NCI-H2081 treated with DMSO at 0.1 percent for 48 hours (cell line): Measurements from ENCODE around the gene SPATA46.
"Not testable (repeated sequence)": the region's sequence is repeated elsewhere in the genome, so short reads cannot be mapped to it uniquely, and the experiment has no call there.

Experiments used
- DNase-seq: peaks from one replicate; lab custom pipeline; 2025; lab: John Stamatoyannopoulos, UW

The SPATA46 gene, protein sequence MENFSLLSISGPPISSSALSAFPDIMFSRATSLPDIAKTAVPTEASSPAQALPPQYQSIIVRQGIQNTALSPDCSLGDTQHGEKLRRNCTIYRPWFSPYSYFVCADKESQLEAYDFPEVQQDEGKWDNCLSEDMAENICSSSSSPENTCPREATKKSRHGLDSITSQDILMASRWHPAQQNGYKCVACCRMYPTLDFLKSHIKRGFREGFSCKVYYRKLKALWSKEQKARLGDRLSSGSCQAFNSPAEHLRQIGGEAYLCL

DNA sequence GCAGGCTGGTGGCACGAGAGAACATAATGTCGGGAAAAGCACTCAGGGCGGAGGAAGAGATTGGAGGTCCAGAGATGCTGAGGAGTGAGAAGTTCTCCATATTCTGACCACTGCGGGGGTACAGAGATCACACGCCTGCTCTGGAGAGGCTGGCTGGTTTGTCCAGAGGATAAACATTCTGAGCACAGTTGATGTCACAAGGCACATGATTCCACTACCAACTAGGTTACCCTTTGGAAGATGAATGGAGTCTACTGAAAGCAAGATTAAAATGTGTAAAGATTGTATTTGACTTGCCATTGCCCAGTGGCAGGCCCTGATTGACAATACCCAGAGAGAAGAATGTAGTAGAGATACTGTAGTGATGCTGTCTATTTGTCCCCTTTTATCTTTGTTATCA is at the start of gene SPATA46:
Gene SPATA46 (minus strand): TSS at position 164 of the 400 bp plus-strand sequence. CDS start 64 bp downstream, at position 100.
- no peak for DNase-seq

DNA sequence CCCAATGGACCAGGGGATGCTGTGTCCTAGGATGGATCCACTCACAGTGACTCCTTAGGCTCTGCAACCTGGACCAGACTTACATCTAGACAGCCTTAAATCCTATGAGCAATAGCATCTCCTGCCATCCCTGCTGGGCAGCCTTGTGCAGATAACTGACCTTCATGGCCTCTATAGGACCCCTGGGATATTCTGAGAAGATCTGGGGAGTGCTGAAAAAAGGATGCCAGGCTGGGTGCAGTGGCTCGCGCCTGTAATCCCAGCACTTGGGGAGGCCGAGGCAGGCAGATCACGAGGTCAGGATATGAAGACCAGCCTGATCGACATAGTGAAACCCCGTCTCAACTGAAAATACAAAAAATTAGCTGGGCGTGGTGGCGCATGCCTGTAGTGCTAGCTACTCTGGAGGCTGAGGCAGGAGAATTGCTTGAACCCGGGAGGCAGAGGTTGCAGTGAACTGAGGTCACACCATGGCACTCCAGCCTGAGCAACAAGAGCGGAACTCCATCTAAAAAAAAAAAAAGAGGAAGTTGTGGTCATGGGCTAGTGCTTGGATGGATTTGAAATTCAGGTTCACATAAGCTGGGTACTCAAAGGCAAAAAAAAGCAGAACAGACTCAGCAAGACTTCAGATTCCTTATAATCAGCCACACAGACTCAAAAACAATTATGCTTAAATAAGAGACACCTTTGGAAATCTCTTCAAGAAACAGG is 46.2 kb upstream of the SPATA46 start:
- no peak for DNase-seq

DNA sequence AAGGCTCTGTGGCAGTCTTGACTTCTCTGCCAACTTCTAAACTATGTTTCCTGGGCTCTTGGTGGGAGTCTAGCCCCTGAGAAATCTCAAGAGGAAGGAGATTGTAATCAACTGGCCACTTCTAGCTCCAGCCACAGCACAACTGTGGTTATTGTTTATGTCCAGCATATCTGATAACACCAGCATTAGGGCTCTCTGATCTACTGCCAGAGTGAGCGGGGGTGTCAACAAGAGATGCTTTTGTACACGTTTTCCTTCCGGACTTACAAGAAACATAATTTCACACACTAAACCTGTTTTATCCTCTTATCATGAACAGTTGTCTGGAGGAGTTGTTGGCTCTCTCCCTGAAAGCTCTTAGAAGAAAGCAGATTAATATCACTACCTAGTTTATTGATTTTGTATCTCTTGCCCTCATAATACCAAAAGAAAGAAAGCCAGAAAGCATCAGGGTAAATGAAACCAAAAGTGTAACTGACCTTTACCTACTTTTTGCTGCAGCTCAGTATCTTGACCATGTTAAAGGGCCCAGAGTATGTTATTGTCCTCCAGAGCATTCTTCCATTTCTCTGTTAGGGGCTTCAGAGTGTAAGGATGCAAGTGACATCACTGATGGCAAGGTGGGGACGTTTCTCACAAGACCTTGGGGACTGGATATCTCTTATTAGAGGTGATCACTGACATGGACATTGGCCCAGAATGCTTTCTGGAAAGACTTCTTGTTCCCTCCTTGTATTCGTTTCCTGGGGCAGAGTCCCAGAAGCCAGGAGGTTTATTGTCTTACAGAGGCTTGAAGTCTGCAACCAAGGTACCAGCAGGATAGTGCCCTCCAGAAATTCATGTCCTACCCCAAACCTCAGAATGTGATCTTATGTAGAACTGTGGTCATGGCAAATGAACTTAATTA is 44.9 kb upstream of the SPATA46 start:
- no peak for DNase-seq

DNA sequence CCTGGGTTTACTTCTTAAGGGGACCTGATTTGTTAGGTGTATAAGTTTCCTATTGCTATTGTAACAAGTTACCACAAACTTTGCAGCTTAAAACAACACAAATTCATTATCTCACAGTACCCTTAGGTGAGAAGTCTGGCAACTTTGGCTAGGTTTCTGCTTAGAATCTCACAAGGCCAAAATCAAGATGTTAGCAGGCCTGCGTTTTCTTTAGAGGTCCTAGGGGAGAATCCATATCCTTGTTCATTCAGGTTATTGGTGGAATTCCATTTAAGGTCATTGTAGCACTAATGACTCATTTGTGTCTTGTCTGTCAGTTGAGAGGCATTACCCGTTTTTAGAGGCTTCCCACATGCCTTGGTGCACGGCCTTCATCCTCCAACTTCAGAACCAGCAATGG is 43.5 kb upstream of the SPATA46 start:
- no peak for DNase-seq

DNA sequence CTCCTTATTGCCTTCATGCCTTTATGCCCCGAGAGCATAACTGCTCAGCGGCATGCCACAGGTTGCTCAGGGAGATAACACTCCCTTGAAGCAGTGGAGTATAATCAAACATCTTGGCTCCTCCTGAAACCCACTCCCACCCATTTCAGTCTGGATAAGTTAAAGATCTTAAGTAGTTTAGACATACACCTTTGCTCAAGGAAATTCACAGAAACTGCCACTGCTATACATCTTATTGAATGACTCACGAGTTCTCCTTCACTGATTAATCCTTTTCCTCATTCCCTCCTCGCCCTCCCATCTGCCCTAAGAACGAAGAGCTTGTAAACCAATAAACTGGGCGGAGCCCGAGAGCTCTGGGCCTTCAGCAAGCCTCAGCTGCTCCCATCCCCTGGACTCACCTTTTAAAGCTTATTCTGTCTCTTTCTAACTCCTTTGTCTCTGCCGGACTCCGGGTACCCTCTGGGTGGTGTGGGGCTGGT is 42.8 kb upstream of the SPATA46 start:
- DNase-seq, result not testable (repeated sequence)

DNA sequence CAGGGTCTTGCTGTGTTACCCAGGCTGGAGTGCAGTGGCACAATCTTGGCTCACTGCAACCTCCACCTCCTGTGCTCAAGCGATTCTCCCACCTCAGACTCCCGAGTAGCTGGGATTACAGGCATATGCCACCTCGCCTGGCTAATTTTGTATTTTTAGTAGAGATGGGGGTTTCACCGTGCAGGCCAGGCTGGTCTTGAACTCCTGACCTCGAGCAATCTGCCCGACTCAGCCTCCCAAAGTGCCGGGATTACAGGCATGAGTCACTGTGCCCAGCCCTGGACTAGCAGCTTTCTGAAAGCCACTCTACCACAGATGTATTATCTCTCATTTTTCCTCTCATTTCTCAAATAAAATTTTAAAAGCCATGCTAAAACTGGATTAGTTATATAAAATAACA is 41.9 kb upstream of the SPATA46 start:
- not testable (repeated sequence) for DNase-seq

DNA sequence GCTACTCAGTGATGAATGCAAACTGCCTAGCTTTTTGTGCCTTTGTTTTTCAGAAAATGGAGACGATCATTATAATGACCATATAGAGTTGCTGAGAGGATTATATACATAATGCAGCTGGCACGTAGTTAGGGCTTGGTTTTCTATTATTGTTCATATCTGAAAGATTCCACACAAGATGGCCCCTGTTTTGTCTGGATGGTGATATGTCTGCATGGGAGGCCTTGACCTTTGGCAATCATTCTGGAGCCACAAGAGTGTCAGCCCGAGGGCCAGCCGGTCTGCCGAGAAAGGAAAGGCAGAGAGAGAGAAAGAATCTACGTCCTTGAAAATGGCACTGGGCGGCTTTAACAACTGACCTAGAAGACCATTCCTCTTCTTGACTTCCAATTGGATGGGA is 41.0 kb upstream of the SPATA46 start:
- no peak for DNase-seq

DNA sequence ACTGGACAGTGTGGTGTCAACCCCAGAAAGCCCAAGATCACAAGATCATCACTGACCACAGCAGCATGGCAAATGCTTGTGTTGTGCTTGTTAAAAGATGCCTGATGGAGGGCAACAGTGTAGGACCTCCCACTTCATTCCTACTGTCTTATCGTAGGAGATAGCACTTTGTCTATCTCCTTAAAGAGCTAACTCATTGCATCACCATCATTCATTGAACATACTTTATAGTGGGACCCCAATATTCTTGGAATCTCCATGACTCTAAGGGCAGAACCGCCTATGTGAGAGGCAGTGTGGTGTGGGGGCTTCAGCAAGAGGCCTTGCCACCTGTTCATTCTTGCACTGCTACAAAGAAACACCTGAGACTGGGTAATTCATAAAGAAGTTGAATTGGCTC is 40.3 kb upstream of the SPATA46 start:
- DNase-seq, result no peak

DNA sequence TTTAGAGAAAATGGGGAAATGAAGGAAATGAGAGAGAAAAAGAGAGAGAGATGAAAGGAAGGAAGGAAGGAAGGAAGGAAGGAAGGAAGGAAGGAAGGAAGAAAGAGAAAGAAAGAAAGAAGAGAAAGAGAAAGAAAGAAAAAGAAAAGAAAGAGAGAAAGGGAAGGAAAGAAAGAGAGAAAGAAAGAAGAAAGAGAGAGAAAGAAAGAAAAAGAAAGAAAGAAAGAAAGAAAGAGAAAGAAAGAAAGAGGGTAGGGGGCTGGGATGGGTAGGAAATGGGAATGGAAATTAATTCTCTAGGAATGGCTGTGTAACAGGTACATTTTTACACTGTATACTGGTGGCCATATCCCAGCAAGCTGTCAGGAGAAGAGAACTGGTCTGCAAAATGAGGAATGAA is 39.6 kb upstream of the SPATA46 start:
- DNase-seq, result no peak

DNA sequence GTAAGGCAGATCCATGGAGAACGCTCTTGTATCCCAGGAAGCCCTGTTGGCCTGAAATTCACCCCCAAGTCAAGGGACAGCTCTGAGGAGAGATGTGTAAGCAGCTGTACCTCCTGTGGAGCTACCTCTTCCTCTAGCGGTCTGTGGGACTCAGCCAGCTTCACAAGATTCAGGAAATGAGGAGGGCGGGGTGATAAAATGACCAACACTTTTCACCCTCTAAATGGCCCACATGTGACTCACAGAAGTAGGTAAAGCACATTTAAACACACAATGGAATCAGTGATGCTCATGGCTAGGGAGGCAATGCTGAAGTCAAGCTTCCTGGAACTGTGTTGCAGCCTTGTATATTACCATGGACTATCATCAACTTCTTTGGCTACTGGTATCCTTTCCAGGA is 35.3 kb upstream of the SPATA46 start, which contains the start of gene SH2D1B:
Gene SH2D1B (minus strand): TSS at position 135 of the 400 bp plus-strand sequence. CDS start 120 bp downstream, at position 15.
- DNase-seq, result no peak

DNA sequence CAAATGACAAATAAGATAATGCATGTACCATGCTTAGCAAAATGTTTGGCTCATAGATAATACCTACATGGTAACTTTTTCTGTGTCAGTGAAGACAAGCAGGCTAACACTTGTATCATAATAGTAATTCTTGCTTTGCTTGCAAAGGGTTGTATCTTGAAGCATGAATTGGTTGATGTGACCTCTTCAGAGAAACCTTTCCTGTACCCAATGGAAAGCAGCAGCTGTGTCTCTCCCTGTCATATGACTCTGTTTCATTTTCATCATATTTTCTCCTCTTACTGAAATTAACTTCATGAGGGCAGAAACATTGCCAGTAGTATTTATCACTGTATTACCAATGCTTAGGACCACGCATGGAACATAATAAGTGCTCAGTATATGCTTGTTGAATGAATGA is 30.9 kb upstream of the SPATA46 start:
- DNase-seq, result no peak

DNA sequence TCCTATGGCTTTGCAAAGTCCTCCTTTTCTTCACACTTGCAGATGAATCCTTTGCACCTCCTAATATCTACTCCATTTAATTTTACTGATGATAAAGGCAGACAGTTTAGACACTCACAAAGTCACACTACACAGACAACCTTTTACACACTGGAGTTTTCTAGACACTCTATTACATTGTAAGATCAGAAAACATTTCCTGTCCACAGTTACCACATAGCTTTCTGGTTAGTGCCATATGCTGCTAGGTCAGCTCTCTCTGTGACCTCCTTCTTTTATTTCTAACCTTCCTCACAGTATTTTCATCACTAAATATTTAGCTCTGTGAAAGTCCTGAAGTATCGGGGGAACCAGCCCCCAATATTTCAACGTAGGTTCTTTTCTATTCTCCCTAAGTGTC is 30.2 kb upstream of the SPATA46 start:
- DNase-seq, result no peak

DNA sequence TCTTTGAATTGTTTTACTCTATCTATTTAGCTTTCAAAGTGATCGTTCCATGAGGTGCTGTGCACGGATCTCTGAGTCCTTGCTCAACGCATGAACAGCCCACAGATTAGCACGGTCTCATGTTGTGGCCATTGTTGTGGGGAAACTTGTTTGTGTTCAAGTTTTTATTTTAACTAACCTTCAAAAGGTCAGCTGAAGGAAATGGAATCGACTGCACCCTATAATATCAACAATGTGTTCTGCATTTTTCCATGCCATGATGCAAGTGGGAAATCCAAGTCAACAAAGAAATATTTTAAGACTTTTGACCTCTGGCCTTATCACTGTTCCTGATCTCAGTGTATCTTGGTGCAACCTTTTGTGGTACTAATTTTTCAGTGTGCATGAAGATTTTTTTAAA is 29.1 kb upstream of the SPATA46 start:
- DNase-seq, result no peak

DNA sequence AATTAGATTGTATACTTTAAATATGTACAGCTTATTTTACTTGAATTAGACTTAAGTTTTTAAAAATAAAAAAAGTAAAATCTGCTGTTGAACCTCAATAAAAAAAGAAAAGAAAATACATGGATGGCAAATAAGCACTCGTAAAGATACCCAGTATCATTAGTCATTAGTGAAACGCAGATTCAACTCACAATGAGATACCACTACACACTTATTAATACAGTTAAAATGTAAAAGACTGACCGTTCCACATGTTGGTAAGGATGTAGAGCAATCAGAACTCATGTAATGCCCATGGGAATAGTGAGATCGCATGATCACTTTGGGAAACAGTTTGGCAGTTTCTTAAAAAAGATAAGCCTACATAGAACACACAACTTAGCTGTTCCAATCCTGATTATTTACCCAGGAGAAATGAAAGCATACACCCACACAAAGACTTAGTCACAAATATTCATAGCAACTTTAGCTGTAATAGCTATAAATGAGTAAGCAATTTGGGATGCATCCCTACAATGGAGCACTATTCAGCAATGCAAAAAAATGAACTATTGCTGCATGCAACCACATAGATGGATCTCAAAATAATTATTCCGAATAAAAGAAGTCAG is 28.0 kb upstream of the SPATA46 start:
- DNase-seq, result no peak

DNA sequence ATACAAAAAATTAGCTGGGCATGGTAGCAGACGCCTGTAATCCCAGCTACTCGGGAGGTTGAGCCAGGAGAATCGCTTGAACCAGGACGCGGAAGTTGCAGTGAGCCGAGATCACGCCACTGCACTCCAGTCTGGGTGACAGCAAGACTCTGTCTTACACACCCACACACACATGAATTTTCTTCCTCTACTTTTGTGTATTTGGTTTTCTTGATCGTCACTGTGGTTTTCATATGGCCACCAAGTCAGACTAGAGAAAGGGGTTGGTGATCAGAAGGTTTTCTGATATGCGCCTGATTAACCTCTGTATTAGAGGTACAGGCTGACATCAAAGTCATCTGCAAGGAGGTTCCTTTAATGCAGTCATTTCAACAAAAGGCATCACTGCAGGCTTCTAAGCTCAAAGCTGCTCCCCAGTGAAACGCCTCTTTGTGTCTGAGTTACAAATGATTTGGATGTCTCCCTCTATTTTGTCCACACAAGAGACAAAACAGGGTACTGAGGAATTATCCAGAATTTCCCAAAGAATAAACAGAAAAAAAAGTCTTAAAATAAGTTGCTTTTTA is 24.2 kb upstream of the SPATA46 start:
- DNase-seq, result no peak

DNA sequence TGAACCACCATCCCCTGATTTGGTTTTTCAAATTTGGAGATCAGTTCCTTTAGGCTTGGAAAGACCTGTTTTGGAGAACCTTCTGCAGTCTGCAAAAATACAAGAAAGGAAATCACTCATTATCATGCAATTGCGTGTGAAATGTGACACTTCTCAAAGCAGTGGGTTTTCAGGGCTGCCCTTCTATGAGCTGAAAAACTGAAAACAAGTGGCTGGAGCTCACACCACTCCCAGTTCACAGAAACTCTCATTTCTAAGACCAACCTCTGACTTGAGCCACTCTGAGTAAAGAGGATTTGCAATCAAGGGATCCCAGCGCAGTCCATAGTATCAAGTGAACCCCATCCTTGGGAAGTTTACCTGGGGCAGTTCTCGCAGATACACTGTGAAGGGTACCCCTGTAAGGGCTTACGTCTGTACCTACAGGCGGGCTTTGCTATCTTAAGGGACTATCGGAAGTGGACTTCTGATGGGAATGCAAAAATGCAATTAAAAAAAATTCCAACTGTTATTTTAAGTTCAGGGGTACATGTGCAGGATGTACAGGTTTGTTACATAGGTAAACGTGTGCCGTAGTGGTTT is 22.4 kb upstream of the SPATA46 start:
- DNase-seq, result no peak

DNA sequence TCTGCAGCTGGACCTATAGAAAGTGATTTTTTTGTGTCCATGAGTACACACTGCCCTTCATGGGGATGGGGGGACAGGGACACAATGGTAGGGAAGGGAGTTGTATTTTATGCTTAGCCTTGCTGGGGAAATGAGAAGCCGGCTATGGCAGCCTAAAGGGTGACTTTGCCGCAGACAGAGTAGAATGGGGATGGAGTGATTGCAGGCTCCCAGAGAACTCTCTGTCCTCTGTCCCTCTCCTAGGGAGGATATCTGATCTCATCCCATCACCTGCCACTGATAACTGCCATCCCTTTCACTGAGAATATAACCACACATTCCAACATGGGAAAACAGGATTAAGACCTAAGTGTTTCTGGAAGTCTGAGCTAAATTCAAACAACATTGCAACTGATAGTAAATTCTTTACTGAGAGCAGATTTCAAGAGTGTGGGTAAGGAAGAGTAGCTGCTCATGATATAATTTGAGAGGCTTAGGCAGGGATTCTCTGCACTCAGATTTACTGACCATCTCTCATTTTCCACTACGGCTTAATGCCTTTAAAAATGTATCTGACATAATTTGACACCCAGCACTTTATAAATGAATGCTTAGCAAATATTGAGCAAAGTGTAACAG is 21.4 kb upstream of the SPATA46 start:
- DNase-seq, result no peak

DNA sequence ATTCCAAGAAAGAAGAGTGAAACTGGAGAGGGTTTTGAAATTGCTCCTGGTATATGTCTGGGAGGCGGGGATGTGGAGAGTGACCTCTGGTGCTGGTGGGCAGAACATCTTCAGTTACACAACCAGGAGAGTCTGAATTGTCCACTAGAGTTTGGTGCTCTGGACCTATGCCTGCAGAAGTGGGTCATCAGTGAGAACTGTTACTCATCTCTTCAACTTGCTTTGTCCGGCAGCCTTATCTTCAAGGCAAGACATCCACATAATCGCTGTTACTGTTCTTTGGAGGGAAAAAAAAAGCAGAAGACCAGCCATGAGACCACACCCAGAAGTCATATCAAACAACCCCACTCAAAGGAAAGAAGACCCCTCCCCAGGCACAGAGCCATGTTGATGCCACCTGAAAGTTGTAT is 20.4 kb upstream of the SPATA46 start:
- no peak for DNase-seq

DNA sequence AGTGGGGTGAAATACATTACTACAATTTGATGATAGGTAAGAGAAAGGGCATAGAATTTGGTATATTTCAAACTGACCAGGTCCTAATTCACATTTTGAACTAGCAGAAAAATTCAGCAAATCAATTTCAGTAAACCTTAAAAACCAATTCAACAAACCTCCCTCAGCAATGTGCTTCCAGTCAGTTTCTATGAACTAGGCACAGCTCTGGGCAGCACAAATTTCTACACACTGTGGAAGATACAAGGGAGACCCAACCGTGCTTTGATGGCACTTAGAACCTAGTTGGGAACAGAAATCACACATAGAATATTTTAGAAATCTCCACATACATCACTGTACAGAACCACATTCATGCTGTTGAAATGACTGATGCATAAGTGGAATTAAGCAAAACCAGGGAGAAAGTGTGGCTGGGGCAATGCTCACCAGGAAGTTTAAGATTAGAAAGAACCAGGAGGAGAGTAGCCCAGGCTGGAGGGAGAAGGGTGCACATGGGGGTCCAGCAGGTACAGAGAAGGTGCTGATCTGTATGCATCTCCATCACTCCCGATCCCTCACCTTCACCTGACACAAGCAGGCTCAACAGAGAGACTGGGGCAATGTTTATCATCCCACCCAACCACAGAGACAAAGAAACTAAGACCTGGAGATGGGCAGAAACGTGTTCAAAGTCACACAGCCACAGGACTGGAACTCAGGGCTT is 19.7 kb upstream of the SPATA46 start:
- DNase-seq, result no peak
